Measurements from ENCODE around the gene ALDH3B1. TPM values are rescaled to one million over a fixed set of nuclear protein-coding genes. Genes with fewer than 3 reads are reported as not detected.

ALDH3B1 gene
- total RNA-seq, 1 experiment from 2014 or later: 13.3 TPM

DNA sequence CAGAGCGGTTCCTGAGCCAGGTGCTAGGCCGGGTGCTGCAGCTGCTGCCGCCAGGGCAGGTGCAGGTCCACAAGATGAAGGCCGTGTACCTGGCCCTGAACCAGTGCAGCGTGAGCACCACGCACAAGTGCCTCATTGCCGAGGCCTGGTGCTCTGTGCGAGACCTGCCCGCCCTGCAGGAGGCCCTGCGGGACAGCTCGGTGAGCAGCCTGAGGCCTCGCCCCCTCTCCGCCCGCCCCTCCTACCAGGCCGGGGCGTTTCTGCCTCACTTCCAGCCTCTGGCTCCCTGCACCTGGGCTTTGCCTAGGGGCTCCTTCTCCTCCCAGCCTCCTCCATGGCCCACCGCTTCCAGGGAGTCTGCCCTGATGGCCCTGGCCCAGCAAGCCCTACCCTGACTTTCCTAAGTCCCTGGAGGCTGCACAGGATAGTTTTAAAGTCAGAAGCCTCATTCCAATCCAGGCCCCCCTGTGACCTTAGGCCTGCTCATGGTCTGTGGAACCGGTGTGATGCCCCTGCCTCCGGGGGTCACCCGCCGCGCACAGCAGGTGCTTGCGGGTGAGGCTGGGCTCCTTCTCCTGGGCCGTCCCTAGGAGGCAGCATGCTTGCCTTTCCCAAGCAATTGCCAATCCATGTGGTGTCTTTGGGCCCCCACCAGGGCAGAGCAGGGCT is 34.2 kb downstream of the ALDH3B1 start:
- DNase-seq (ENCODE audit: low read depth): no peak

- no peak for DNase-seq (ENCODE audit: low read depth)
These were observed 34.8 kb downstream of the ALDH3B1 start for GRCh38 chr11:68044898-68045351.

GRCh38 chr11:68047437-68048290 is 37.5 kb downstream of the ALDH3B1 start:
- no peak for DNase-seq (ENCODE audit: low read depth)

- no peak for DNase-seq (ENCODE audit: low read depth)
These were observed 38.8 kb downstream of the ALDH3B1 start for GRCh38 chr11:68048681-68049508.

DNA sequence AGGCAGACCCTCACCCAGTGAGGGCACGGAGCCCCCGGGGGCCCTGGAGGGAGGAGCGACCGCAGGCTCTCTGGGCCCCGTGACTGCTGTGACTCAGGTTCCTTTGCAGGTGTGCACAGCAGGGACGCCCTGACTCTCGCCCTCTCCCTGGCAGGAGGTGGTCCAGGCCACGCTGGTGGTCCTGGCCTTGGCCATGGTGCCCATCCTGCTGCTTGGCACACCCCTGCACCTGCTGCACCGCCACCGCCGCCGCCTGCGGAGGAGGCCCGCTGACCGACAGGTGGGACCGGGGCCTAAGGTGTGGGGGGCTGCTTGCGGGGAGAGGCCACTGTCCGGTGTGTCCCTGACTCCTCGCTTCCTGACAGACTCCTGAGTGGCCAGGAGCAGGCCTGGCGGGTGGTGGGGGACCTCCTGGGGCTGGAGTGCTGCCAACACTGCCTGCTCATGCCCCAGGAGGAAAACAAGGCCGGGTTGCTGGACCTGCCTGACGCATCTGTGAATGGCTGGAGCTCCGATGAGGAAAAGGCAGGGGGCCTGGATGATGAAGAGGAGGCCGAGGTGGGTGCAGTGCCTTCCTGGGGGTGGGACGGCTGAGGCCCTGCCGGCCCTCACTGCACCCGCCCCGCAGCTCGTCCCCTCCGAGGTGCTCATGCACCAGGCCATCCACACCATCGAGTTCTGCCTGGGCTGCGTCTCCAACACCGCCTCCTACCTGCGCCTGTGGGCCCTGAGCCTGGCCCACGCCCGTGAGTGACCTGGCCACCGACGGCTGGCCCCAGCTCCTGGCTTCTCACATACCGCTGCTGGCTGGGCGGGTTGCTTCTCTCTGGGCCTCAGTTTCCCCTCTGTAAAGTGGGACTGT is 39.6 kb downstream of the ALDH3B1 start:
- DNase-seq (ENCODE audit: low read depth): no peak

DNA sequence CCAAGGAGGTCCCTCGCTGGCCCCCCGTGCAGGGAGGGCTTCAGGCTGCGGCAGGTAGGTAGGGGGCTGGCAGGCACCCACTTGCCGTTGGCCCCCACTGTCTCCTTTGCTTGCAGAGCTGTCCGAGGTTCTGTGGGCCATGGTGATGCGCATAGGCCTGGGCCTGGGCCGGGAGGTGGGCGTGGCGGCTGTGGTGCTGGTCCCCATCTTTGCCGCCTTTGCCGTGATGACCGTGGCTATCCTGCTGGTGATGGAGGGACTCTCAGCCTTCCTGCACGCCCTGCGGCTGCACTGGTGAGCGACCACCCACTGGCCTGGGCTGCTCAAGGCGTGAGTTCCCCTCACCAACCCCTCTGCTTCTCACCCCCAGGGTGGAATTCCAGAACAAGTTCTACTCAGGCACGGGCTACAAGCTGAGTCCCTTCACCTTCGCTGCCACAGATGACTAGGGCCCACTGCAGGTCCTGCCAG is 40.3 kb downstream of the ALDH3B1 start:
- no peak for DNase-seq (ENCODE audit: low read depth)

- DNase-seq (ENCODE audit: low read depth): no peak
These were observed 41.3 kb downstream of the ALDH3B1 start for GRCh38 chr11:68051191-68052136.

DNA sequence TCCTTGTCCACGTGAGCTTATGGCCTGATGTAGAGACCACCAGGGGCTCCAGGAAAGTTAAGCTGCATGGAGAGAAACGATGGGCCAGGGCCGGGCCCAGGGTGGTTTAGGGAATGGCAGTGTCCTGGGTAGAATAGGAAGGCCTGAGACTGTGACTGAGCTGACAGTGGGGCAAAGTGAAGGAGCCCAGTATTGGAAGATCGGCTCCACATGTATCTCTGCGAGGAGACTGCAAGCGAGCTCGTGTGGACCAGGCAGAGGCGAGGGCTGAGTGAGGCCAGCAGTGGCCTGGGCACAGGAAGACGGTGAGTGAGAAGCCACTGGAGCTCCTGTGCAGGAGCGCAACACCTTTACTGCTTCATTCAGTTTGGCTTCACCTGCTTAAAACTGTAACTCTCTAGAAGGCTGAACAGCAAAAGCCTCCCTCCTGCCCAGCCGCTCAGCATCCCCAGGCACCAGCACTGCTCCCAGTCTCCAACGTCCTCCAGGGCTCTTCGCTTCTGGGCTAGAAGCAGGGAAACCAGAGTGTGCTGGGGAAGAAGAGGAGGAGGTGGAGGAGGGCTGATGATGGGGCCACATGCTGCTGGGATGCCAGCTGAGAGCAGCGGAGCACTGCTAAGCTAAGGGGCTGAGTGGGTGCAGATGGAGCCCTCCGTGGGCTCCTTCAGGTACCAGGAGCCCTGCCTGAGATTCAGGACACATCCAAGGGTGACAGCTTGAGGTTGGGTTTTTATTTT is 42.2 kb downstream of the ALDH3B1 start:
- no peak for DNase-seq (ENCODE audit: low read depth)

- DNase-seq (ENCODE audit: low read depth): no peak
These were observed 43.0 kb downstream of the ALDH3B1 start for GRCh38 chr11:68053117-68053516.

- no peak for DNase-seq (ENCODE audit: low read depth)
These were observed 44.1 kb downstream of the ALDH3B1 start for GRCh38 chr11:68053981-68054812.

DNA sequence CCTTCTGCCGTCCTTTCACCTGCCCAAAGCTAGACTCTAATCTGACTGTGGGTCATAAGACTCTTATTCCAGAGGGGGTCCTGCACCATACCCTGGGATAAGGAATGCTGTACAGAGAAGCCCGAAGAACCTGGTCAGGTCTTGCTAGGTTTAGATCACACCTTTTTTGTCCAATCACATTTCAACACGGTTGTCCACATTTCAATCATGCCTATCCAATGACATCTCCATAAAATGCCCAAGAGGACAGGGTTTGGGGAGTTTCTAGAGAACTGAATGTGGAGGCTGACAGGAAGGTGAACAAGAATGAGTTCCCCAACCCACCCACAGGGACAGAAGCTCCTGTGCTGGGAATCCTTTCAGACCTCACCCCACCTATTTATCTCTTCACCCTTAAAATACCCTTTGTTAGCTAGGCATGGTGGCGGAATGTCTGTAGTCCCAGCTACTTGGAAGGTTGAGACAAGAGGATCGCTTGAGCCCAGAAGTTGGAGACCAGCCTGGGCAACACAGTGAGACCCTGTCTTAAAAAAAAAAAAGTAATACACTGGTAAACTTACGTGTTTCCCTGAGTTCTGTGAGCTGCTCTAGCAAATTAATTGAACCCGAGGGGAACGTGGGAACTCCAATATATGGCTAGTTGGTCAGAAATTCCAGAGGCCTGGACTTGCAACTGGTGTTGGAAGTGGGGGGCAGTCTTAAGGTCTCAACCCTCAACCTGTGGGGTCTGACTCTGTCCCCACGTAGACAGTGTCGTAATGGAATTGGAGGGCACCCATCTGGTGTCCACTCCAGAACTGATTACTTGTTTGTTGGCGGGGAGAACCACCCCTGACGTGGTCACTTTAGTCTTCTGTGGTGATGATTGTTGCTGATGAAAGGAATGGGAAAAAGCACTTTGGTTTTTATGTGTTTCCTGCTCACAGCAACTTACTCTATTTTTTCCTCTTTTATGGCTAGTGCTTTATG is 46.5 kb downstream of the ALDH3B1 start:
- no peak for DNase-seq (ENCODE audit: low read depth)

GRCh38 chr11:68057807-68058206 is 47.7 kb downstream of the ALDH3B1 start:
- DNase-seq (ENCODE audit: low read depth): no peak

- DNase-seq (ENCODE audit: low read depth): no peak
These were observed 51.4 kb downstream of the ALDH3B1 start for GRCh38 chr11:68061508-68061907.

DNA sequence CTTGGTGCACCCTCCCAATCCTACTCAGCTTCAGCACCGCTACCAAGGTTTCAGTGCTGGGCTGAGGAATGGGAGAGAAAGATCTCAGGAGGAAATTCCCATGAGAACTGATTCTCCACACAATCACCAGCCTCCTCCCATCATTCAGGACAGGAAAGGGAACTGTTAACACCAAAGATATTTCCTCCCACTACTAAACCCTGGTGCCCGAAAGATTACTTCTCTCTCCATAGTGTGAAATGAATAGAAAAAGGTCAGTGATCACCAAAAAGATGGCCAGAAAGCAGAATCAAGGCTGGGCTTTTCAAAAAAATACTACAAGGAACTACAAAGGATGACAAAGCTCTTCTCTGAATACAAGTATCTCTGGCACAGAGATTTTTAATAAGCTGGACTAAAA is 54.8 kb downstream of the ALDH3B1 start:
- DNase-seq (ENCODE audit: low read depth): no peak

- DNase-seq (ENCODE audit: low read depth): no peak
These were observed 55.7 kb downstream of the ALDH3B1 start for GRCh38 chr11:68065841-68066240.

DNA sequence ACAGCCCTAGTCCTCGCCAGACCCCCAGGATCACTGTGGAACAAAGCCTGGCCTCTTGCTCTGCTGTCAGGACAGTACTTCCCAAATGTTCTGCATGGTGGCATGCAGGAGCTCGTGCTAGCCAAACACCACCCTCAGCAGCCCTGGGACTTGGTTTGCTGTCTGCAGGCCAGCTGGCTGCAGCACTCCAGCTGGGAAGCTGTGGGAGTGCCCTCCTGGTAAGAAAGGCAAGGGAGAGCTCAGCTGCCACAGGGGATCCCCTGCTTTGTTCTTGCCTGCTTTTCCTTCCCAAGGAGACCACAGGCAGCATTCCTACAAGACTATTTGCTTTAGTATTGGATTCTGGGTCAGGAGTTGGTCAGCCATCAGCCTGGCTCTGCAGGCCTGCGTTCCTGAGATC is 56.6 kb downstream of the ALDH3B1 start:
- DNase-seq (ENCODE audit: low read depth): no peak

DNA sequence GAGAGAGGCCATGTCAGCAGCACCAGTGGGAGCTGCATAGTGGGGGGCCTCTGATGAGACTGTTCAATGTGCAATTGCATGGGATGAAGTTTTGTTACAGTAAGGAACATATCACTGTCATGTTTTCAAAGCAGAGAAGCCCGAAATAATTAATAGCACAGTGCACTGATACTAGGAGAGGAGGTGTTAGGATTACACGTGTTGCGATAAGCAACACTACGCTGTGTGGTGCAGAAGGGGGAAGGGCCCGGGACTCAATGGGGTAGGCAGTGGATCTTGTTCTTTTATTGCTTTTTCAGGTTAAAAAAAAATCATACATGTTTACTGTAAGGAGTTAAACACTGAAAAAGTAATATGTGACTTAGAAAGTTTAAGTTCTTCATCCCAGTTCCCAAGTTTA is 57.9 kb downstream of the ALDH3B1 start:
- no peak for DNase-seq (ENCODE audit: low read depth)

Data from RPMI7951 (cell line).